Panc1 (cell line): ENCODE data around the gene COX15. TPM values are rescaled to one million over a fixed set of nuclear protein-coding genes. Genes with fewer than 3 reads are reported as not detected.
A peak's percentile ranks its signal among the peaks of the same experiment; 100 is the strongest.

Experiments used
- ATAC-seq: fragments of 200-7000 bp; cut with Tn5 transposase; 2 replicates; pipeline ENCODE4 v1.9.1; 2020; ENCODE audit warnings: mild to moderate bottlenecking, moderate library complexity
- BruUV-seq: library from RNA; stranded (reverse); fragments of 400-500 nt; replicated peaks from 2 replicates; lab custom pipeline; 2021; lab: Mats Ljungman, UMichigan
- CTCF ChIA-PET: fragments of 300-600 bp; sonication (Branson Sonifier 250); formaldehyde crosslinking; loops from one replicate; lab custom pipeline; 2022; ENCODE audit warnings: antibody characterized with exemption; lab: Charles Lee
- POLR2A ChIA-PET: fragments of 300-600 bp; sonication (Branson Sonifier 250); formaldehyde crosslinking; loops from one replicate; lab custom pipeline; 2022; ENCODE audit warnings: antibody characterized with exemption; lab: Charles Lee
- DNase-seq: peaks from one replicate; pipeline ENCODE4 v3.0.0-alpha.2; 2010; ENCODE audit warnings: low read depth, low spot score
- H3K27ac ChIP-seq: 2 replicates; pipeline ENCODE4 v1.5.1; 2011; ENCODE audit warnings: mild to moderate bottlenecking, low read length, inconsistent platforms
- H3K27me3 ChIP-seq: fragments of 200-500 bp; sonication (Bioruptor generic); 2 replicates; pipeline ENCODE4 v1.6.0; 2014; ENCODE audit warnings: low read length, inconsistent platforms; ENCODE audit not compliant: control insufficient read depth, insufficient read depth
- H3K36me3 ChIP-seq: fragments of 200-500 bp; sonication (Bioruptor generic); 2 replicates; pipeline ENCODE4 v1.5.1; 2014; ENCODE audit warnings: inconsistent platforms, mild to moderate bottlenecking, low read length, moderate library complexity; ENCODE audit not compliant: control insufficient read depth, insufficient read depth
- H3K4me1 ChIP-seq: 2 replicates; pipeline ENCODE4 v1.5.1; 2011; ENCODE audit warnings: inconsistent platforms, mild to moderate bottlenecking, low read length, moderate library complexity; ENCODE audit not compliant: control insufficient read depth, insufficient read depth
- H3K4me3 ChIP-seq, 2 experiments: 2 replicates each; pipeline ENCODE4 v1.5.1; 2011 to 2012; ENCODE audit warnings: low read depth in 2 of 2, low read length in 2 of 2, mild to moderate bottlenecking in 2 of 2, inconsistent platforms in 1 of 2, moderate library complexity in 1 of 2
- H3K9me3 ChIP-seq: fragments of 200-500 bp; sonication (Bioruptor generic); 2 replicates; pipeline ENCODE4 v1.5.1; 2014; ENCODE audit warnings: low read depth, mild to moderate bottlenecking, inconsistent platforms, low read length, moderate library complexity; ENCODE audit not compliant: control insufficient read depth, insufficient read depth
- CTCF ChIP-seq: fragments of 450-650 bp; IDR thresholded peaks from 2 replicates; pipeline ENCODE4 v1.5.1; 2017; ENCODE audit warnings: mild to moderate bottlenecking
- POLR2AphosphoS5 ChIP-seq: IDR thresholded peaks from 2 replicates; pipeline ENCODE4 v1.6.1; 2012; ENCODE audit warnings: mild to moderate bottlenecking, low read depth, low read length, moderate library complexity
- REST ChIP-seq, 2 experiments: IDR thresholded peaks; 2 replicates each; pipeline ENCODE4 v1.6.1; 2011 to 2012; ENCODE audit warnings: low read depth in 2 of 2, control low read depth in 1 of 2, low read length in 1 of 2, mild to moderate bottlenecking in 1 of 2, moderate library complexity in 1 of 2; ENCODE audit not compliant: insufficient read depth in 1 of 2
- SIN3A ChIP-seq: IDR thresholded peaks from 2 replicates; pipeline ENCODE4 v1.6.1; 2012; ENCODE audit warnings: low read depth, mild to moderate bottlenecking, low read length, moderate library complexity, borderline replicate concordance; ENCODE audit not compliant: insufficient read depth
- TCF7L2 ChIP-seq: IDR thresholded peaks from 2 replicates; pipeline ENCODE4 v1.6.1; 2011; ENCODE audit warnings: mild to moderate bottlenecking, low read depth, low read length, inconsistent platforms
- in situ Hi-C: cut with HindIII; loops from 2 replicates; pipeline ENCODE4 v1.10.0; 2016; ENCODE audit warnings: low sequenced_read_pairs, low pct_unique_long_range_greater_than_20kb
- intact Hi-C: fragments of 100-400 bp; cut with micrococcal nuclease; formaldehyde crosslinking; loops from one replicate; pipeline ENCODE4 v1.10.0; 2022; ENCODE audit not compliant: unreplicated experiment
- total RNA-seq: library from RNA; stranded (reverse); gene quantifications from one replicate; pipeline ENCODE4 v1.2.1, GENCODE V29; 2021; ENCODE audit not compliant: unreplicated experiment

COX15 gene
- total RNA-seq, 1 experiment from 2014 or later = 62.9 TPM

GRCh38 chr10:99777918-99778714 lies 46.2 kb upstream of the COX15 start:
- ATAC-seq = no peak
- CTCF ChIA-PET = no interaction called here
- POLR2A ChIA-PET = no interaction called here
- Histone ChIP-seq H3K4me3 (no peak overlapping the region), H3K27me3 (no peaks in the 10 kb centered on the region), H3K9me3 (no peaks in the 10 kb centered on the region), H3K27ac (peak overlapping the region; percentile 97), H3K4me1 (peaks cover 71% of the 10 kb centered on the region), H3K36me3 (peaks cover 3% of the 10 kb centered on the region; the same call in 1 of the 2 replicates)
- intact Hi-C loops (loop anchor here (2.0 kb wide), 1 partner anchor 45 kb away; the partner anchor contains the start of genes COX15 and CUTC), in situ Hi-C loops (no loop called here)
- no peak for DNase-seq
- BruUV-seq = no TSS peak
- TF ChIP-seq POLR2AphosphoS5 (no peak), TCF7L2 (no peak), CTCF (no peak), SIN3A (no peak), REST (IDR thresholded peaks at IDR 0.05; ENCODE audit: insufficient read depth in 1 of 2, low read depth in 2 of 2, low read length in 1 of 2) (no peak)

- intact Hi-C loops = no loop called here
- ATAC-seq (peak; percentile 39; the same call in 1 of the 2 replicates), DNase-seq (peak; percentile 78)
- ChIA-PET CTCF (no interaction called here), POLR2A (no interaction called here)
- TF ChIP-seq SIN3A (no peak), POLR2AphosphoS5 (no peak), TCF7L2 (no peak), CTCF (no peak), REST (IDR thresholded peaks at IDR 0.05; ENCODE audit: insufficient read depth in 1 of 2, low read depth in 2 of 2, low read length in 1 of 2) (no peak)
- Histone ChIP-seq H3K4me1 (peaks cover 49% of the 10 kb centered on the region), H3K36me3 (no peaks in the 10 kb centered on the region), H3K9me3 (no peaks in the 10 kb centered on the region), H3K4me3 (no peak overlapping the region), H3K27me3 (no peaks in the 10 kb centered on the region), H3K27ac (peak overlapping the region; percentile 97)
- BruUV-seq = no TSS peak
- in situ Hi-C loops = no loop called here
Measured at GRCh38 chr10:99775850-99776249, 43.9 kb upstream of the COX15 start.
